Stimulated activated CD4-positive, alpha-beta T cell treated with anti-CD3 and anti-CD28 coated beads, Interleukin-4, amount 100 ng/mL, for 4 hours (primary cell): ENCODE measurements around the gene FGF22.
A peak's percentile ranks its signal among the peaks of the same experiment; 100 is the strongest.

Experiments used
- DNase-seq, 2 experiments: peaks; one replicate each; pipeline ENCODE4 v3.0.0-alpha.2; 2020

The FGF22 gene

DNA sequence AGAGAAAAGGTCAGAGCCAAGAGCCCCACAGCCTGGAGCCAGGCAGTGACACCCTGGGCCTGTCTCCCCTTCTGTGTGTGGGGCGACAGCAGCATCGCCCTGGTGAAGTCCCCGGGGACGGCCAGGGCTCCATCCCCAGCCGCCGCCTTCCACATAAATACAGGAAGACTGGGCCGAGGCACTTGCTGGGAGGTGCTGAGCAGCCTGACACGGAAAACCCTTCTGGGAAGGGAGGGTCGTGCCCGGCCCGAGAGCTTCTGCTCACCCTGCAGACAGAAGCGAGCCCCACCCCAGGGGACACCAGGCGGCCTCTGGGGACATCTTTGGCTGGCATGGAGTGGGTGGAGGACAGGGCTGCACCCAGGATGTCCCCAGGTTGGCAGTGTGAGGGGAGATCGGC, 5.1 kb downstream of the FGF22 start:
- DNase-seq, result no peak

DNA sequence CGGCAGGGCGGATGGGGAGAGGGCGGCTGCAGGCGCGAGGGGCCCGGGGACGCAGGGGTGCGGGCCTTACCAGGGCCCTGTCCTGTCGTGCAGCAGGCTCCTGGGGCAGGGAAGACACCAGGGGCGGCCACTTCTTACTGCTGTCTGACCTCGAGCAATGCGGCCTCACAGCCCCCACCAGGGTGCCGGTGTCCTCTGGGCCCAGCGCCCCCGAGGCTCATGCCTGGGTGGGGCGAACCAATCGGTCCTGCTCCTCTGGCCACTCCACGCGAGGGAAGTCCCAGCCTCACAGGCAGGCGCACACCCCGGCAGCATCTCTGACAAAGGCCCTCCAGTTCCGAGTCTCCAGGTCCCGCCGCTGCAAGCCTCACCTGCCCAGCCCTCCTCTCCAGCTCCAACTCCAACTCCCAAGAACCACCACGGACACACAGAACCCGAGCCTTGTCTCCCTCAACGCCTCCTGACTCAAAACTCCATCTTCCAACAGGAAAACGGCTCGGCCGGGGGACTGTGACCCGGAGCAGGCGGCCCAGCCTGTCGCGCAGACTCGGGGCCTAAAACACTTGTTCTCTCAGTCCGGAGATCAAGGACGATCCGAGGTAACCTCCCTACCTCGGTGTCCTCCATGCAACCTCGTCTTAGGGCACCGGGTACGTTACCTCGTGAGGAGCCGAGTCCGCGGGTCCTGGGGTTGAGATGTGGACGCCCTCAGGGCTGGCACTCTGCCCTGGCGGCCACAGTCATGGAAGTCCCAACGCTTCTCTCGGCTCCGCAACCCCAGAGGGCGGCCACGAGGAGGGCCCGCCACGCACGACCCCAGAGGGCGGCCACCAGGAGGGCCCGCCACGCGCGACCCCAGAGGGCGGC, 6.5 kb downstream of the FGF22 start:
- no peak for DNase-seq

DNA sequence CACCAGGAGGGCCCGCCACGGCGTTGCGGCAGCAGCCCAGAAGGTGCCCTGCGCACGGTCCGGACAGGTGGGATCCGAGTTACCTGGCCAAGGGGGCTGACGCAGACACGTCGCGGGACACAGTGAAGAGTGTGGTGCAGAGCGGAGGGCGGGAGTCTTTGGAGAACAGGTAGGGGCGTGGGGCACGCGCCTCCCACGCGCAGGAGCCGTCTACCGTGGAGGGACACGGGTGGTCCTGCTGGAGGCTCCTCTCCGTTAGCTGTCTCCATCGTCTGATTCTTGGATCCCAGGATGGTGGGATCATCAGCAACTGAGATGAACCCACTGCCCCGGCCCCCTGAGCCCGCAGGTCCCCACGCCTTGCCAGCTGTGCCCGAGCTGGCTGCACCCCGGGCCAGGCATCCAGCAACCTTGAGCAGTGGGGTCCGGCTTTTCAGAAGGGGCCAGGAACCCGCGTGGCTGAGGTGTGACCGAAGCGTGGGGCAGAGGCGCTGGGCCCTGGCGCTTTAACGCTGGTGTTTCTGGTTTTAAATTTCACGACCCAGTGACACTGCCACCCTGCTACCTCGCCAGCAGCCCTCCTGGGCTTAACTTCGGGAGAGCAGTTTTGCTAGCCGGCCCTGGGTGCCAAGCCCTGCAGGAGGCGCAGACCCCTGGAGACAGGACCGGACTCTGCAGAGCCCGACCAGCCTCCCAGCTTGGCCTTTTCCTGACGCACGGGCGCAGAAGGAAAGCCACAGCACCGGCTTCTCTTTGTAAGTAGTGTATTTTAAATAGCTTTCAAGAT, 7.3 kb downstream of the FGF22 start:
- DNase-seq, result no peak

- no peak for DNase-seq
Observed at GRCh38 chr19:647566-648284, 8.0 kb downstream of the FGF22 start.

DNA sequence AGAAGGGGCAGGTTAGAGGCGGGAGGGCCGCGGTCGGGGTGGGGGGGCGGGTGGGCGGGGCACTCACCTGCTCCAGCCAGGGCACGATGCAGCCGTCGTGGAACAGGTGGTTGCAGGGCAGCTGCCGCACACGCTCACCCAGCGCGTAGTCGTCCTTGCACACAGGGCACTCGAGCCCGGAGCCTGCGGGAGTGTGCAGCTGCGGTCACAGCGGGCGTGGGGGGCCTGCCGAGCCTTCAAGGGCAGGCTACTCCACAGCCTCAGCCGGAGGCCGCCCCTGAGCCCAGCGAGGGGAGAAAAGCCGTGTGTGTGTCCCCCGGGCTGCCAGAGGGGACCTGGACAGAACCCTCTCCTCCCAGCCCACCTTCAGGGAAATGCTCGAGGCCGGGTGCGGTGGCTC, 8.6 kb downstream of the FGF22 start:
- DNase-seq, result no peak

DNA sequence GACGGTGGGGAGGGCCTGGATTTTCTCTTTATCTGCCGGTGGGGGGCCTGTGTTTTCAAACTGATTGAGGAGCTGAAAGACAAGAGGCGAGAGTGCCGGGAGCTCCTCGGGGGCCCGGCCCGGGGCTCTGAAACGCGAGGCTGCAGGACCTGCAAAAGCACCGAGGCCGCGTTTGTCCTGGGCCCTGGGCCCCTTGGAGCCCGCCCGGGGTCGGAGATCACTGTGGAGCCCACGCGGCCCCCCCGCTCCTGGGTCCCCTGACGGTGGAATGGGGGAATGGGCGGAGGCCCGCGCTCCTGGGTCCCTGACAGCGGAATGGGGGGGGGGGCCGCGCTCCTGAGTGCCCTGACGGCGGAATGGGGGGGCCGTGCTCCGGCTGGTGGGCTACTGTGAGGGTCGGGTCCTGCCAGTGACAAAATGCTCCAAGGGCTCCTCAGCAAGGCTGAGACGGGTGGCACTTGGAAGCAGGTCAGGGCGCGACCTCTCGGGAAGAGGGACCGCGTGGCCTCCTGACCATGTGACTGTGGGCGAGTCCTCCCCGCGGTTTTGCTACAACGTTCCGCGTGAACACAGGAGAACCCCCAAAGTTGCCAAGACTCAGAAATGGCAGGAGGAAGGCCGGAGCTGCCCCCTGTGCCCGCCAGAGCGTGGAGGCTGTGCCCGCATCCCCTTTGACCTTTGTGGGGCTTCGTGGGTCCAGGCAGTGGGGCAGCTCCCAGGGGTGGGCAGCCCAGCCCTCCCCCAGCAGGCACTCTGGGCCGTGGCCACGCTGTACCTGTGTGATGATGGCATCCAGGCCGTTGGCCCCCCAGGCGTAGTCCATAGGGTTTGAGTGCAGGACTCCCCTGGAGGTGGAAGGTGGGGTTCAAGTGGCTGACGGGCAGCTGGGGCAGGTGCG, 9.5 kb downstream of the FGF22 start:
- no peak for DNase-seq

- no peak for DNase-seq
Observed at GRCh38 chr19:650121-650520, 10.4 kb downstream of the FGF22 start.

GRCh38 chr19:651114-651818, 11.6 kb downstream of the FGF22 start:
- DNase-seq, result no peak

DNA sequence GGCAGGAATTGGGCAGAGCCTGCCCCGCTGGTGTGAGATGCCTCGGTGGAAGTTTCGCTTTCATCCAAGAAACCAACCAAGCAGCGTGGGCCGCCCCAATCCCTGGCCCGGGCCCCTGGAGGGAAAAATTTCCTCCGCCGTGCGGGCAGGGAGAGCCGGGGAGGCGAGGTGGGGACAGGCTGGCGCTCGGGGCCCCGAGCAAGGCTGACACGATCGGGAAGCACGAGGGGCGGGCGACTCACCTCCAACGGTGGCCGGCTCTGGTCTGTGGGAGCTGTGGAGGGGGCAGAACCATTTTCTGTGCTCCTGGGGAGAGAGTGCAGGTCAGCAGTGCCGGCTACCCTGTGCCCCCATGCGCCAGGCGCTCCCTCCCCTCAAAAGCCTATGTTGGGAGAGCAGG, 12.3 kb downstream of the FGF22 start:
- DNase-seq, result no peak

GRCh38 chr19:652467-653389, 13.0 kb downstream of the FGF22 start:
- no peak for DNase-seq

DNA sequence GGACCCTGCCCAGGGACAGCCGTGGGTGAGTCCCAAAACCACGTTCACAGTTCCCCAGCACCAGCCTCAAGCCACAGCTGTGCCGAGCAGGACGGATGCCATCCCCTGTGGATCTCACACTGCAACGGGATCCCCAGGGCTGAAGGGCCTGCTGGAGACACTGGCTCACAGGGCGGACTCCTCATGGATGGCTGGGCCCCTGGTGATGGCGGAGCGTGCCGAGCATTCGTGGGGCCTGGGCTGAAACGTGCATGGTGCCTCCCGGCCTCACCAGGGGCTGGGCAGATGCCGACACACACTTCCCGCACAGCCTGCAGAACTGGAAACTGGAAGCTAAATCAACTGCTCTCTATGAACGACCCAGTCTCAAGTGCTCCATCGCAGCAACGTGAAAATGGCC, 13.7 kb downstream of the FGF22 start:
- DNase-seq, result no peak

GRCh38 chr19:655691-656090, 16.0 kb downstream of the FGF22 start:
- no peak for DNase-seq

- DNase-seq, result no peak
Observed at GRCh38 chr19:656751-657559, 17.3 kb downstream of the FGF22 start.

DNA sequence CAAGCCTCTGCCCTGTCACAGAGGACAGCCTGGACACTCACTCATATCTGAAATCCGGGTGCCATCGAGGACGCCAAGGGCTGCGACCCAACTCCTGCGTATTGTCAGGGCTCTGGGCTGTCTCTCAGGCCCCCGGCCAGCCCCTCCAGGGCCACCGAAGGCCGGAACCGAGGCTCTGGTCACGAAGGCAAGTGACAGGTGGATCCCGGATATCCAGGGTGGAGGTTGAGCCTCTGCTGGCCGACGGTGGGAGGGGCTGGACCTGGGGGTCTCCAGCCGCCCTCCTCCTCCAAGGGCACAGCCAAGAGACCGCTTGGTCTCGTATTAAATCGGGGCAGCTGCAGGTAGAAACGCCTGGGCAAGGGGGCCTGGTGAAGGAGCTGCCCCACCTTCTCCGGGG, 17.9 kb downstream of the FGF22 start:
- no peak for DNase-seq

DNA sequence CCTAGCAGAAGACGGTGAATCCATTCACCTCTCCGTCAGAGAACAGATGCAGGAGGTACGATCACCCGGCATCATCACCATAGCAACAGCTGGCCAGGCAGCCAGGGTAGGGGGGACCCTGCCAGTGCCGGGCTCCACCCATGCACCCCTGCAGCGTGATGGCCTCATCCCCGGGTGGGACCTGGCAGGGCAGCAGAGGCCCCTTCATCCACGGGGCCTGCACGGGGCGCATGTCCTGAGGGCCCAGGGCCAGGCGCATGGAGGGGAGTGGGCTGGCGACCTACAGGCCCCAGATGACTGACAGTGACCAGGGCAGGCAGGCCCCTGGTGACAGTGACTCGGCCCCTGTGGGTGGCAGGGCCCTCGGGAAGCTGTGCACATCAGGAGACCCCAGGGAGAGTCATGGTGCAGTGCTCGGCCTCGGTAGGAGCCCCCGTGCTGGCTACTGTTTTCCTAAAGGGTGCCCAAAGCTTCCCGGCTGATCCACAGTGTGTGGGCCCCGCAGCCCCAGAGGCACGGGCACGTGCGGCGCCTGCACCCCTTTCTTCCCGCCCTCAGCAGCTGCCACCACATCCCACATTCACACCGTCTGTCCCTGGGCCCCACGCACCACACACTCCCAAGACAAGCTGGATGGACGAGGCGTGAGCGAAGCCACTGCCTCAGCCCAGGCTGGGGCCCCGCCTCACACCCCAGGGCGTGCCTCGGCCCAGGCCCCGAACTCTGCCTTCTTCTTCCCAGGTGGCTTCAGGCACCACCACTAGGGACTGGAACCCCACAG, 18.6 kb downstream of the FGF22 start:
- no peak for DNase-seq

GRCh38 chr19:658916-659839, 19.5 kb downstream of the FGF22 start:
- peak in 1 of 2 experiments; percentile 33 for DNase-seq

DNA sequence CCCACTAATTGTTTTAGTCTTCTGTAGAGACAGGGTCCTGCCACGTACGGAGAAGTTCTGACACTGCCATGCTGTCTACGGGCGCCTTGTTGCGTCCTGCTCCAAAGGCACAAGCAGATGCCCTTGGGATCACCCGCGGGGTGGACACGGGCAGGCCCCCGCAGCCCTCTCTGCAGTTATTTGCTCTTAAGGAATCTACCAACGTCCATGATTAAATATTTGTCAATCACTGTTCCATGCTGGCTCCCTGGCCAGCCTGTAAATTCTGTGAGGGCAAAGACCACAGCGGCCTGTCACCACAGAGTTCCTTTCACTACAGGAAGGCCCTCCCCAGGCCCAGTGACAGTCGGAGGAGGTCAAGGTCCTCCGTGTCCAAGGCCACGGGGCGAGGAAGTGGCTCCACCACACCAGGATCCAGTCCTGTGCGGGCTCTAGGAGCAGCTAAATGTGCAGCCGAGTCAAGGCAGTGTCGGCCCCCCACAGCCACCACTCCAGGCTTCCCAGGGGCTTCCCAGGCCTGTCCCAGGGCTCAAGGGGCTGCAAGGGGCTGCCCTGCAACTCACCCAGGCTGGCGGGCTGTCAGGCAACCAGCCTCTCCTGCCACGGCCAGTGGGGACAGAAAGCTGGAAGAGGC, 21.2 kb downstream of the FGF22 start:
- DNase-seq, result no peak
